HepG2 (cell line): ENCODE data around the gene KCNJ6.

ENCODE experiments used
- EZH2 ChIP-seq: conservative IDR thresholded peaks from 2 replicates; pipeline ENCODE4 v1.6.1; 2012; ENCODE audit warnings: mild to moderate bottlenecking, low read depth, low read length, moderate library complexity
- NFIC ChIP-seq: IDR thresholded peaks from 2 replicates; pipeline ENCODE4 v1.6.1; 2012; ENCODE audit warnings: mild to moderate bottlenecking, low read length, inconsistent platforms
- PHF21A ChIP-seq: sonication (generic); formaldehyde crosslinking; IDR thresholded peaks from 2 replicates; pipeline ENCODE4 v1.5.0; 2020; ENCODE audit warnings: mild to moderate bottlenecking, missing genetic modification reagents
- POLR2AphosphoS5 ChIP-seq: IDR thresholded peaks from 2 replicates; pipeline ENCODE4 v1.6.1; 2012; ENCODE audit warnings: low read depth, low read length
- TOPORS ChIP-seq: sonication (generic); formaldehyde crosslinking; IDR thresholded peaks from 2 replicates; pipeline ENCODE4 v1.8.0; 2023; ENCODE audit warnings: mild to moderate bottlenecking, missing genetic modification reagents
- ZBTB38 ChIP-seq: sonication (generic); formaldehyde crosslinking; IDR thresholded peaks from 2 replicates; pipeline ENCODE4 v1.5.1; 2020; ENCODE audit warnings: mild to moderate bottlenecking, missing genetic modification reagents
- ZFX ChIP-seq: sonication (generic); formaldehyde crosslinking; IDR thresholded peaks from 2 replicates; pipeline ENCODE4 v1.4.0; 2020; ENCODE audit warnings: mild to moderate bottlenecking, low read depth, missing genetic modification reagents, moderate library complexity
- ZNF138 ChIP-seq: sonication (generic); formaldehyde crosslinking; IDR thresholded peaks from 2 replicates; pipeline ENCODE4 v1.5.0; 2020; ENCODE audit warnings: mild to moderate bottlenecking, low read depth, missing genetic modification reagents
- ZNF18 ChIP-seq: sonication (generic); formaldehyde crosslinking; IDR thresholded peaks from 2 replicates; pipeline ENCODE4 v1.8.0; 2022; ENCODE audit warnings: mild to moderate bottlenecking, missing genetic modification reagents; ENCODE audit not compliant: insufficient replicate concordance
- ZNF205 ChIP-seq: IDR thresholded peaks from 2 replicates; pipeline ENCODE4 v1.6.1; 2018; ENCODE audit warnings: missing biosample characterization, missing genetic modification reagents
- ZNF572 ChIP-seq: sonication (generic); formaldehyde crosslinking; IDR thresholded peaks from 2 replicates; pipeline ENCODE4 v1.5.1; 2020; ENCODE audit warnings: mild to moderate bottlenecking, missing genetic modification reagents
- TF ChIP-seq, protein P1 (sequence below): sonication (generic); formaldehyde crosslinking; IDR thresholded peaks from 2 replicates; pipeline ENCODE4 v1.5.0; 2020; ENCODE audit warnings: mild to moderate bottlenecking, missing genetic modification reagents, moderate library complexity

GRCh38 chr21:37605006-37605405 is 311.3 kb downstream of the KCNJ6 start:
- TF ChIP-seq ZNF205 (CRISPR knock-in tag) (no peak), ZBTB38 (CRISPR knock-in tag) (no peak), NFIC (no peak), TOPORS (CRISPR knock-in tag) (no peak), ZNF18 (CRISPR knock-in tag) (no peak), ZNF572 (no peak), ZFX (CRISPR knock-in tag) (no peak), EZH2 (no peak), ZNF138 (CRISPR knock-in tag) (no peak), POLR2AphosphoS5 (no peak), PHF21A (CRISPR knock-in tag) (no peak)
- TF ChIP-seq, protein P1, sequence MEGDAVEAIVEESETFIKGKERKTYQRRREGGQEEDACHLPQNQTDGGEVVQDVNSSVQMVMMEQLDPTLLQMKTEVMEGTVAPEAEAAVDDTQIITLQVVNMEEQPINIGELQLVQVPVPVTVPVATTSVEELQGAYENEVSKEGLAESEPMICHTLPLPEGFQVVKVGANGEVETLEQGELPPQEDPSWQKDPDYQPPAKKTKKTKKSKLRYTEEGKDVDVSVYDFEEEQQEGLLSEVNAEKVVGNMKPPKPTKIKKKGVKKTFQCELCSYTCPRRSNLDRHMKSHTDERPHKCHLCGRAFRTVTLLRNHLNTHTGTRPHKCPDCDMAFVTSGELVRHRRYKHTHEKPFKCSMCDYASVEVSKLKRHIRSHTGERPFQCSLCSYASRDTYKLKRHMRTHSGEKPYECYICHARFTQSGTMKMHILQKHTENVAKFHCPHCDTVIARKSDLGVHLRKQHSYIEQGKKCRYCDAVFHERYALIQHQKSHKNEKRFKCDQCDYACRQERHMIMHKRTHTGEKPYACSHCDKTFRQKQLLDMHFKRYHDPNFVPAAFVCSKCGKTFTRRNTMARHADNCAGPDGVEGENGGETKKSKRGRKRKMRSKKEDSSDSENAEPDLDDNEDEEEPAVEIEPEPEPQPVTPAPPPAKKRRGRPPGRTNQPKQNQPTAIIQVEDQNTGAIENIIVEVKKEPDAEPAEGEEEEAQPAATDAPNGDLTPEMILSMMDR, result no peak
